Fibroblast of mammary gland (primary cell): Measurements from ENCODE around the gene LRRC14B.

ENCODE experiments used
- DNase-seq: peaks from one replicate; pipeline ENCODE4 v3.0.0-alpha.2; 2010; ENCODE audit warnings: low read depth
- H3K4me3 ChIP-seq: 2 replicates; pipeline ENCODE4 v1.5.1; 2011; ENCODE audit warnings: low read depth, mild to moderate bottlenecking, low read length, moderate library complexity; ENCODE audit not compliant: control insufficient read depth
- TF ChIP-seq, protein P1 (sequence below): conservative IDR thresholded peaks from 2 replicates; pipeline ENCODE4 v1.5.1; 2011; ENCODE audit warnings: low read depth, low read length, inconsistent platforms; ENCODE audit not compliant: control insufficient read depth, insufficient read depth

The LRRC14B gene

DNA sequence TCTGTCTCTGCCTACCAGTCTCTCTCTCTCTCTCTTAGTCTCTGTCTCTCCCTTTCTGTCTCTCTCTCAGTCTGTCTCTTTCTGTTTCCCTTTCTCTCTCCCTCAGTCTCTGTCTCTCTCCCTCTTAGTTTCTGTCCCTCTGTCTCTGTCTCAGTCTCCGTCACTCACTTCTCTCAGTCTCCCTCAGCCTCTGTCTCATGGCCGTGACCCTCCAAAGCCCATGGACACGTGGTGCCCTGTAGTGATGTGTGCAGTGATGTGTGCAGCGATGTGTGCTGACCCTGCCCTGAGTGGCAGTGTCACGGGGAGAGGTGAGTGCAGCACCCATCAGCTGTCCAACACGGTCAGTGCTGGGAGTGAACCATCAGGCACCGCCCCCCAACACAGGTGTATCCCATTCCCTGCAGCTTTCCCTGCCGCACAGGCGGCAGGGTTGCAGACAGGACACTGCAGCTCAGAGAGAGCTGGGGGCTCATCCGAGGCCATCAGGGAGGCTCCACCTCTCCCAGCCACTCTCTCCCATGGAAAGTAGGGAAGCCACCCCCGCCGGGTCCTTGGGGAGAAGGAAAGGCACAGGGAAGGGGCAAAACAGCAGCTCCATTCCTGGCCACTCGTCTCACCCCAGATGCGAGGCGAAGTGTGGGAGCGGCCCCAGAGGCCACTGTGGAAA lies 794 bp upstream of the LRRC14B start:
- DNase-seq: no peak
- H3K4me3 ChIP-seq: no peak overlapping the region
- TF ChIP-seq, protein P1, sequence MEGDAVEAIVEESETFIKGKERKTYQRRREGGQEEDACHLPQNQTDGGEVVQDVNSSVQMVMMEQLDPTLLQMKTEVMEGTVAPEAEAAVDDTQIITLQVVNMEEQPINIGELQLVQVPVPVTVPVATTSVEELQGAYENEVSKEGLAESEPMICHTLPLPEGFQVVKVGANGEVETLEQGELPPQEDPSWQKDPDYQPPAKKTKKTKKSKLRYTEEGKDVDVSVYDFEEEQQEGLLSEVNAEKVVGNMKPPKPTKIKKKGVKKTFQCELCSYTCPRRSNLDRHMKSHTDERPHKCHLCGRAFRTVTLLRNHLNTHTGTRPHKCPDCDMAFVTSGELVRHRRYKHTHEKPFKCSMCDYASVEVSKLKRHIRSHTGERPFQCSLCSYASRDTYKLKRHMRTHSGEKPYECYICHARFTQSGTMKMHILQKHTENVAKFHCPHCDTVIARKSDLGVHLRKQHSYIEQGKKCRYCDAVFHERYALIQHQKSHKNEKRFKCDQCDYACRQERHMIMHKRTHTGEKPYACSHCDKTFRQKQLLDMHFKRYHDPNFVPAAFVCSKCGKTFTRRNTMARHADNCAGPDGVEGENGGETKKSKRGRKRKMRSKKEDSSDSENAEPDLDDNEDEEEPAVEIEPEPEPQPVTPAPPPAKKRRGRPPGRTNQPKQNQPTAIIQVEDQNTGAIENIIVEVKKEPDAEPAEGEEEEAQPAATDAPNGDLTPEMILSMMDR: no peak

DNA sequence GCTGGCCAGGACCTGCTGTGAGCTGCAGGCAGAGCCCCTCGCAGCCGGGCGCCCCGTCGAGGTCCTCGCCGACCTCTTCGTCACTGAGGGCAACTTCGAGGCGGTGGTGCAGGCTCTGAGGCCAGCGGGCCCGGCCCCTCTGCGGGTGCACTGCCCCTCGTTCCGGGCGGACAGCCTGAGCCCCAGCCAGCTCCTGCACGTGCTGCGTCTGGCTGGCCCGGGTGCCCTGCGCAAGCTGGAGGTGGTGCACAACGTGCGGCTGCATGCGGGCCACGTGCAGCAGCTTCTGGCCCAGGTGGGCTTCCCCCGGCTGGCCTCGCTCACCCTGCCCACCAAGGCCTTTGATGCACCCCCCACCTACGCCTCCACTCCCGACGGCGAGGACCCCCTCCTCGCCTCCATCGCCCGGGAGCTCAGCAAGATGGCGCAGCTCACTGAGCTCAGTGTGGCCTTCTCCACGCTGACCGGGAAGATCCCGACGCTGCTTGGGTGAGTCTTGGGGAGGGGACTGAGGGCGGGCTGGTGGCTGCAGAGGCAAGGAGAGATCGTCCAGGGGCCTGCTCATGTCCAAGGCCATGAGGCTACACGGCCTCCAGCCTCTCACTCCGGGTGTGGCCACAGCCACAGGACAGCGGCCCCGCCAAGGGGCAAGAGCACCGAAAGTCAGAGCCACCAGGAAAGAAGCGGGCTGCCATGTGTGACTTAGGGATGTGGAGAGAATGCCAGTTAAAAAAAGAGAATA lies 825 bp downstream of the LRRC14B start:
- TF ChIP-seq, protein P1: no peak
- no peak for DNase-seq
- H3K4me3 ChIP-seq: no peak overlapping the region

DNA sequence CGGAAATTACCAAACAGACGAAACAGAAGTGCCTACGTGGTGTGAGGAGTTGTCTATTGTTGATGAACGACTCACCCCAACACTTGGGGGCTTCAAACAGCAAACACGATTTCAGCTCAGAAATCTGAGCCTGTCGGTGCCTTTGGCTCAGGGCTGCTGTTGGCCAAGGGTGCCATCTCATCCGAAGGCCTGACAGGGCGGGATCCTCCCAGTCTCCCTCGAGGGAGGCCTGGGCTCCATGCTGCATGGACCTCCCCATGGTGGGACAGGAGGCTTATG lies 1.3 kb downstream of the LRRC14B start:
- DNase-seq: no peak
- H3K4me3 ChIP-seq: no peak overlapping the region
- TF ChIP-seq, protein P1: no peak

DNA sequence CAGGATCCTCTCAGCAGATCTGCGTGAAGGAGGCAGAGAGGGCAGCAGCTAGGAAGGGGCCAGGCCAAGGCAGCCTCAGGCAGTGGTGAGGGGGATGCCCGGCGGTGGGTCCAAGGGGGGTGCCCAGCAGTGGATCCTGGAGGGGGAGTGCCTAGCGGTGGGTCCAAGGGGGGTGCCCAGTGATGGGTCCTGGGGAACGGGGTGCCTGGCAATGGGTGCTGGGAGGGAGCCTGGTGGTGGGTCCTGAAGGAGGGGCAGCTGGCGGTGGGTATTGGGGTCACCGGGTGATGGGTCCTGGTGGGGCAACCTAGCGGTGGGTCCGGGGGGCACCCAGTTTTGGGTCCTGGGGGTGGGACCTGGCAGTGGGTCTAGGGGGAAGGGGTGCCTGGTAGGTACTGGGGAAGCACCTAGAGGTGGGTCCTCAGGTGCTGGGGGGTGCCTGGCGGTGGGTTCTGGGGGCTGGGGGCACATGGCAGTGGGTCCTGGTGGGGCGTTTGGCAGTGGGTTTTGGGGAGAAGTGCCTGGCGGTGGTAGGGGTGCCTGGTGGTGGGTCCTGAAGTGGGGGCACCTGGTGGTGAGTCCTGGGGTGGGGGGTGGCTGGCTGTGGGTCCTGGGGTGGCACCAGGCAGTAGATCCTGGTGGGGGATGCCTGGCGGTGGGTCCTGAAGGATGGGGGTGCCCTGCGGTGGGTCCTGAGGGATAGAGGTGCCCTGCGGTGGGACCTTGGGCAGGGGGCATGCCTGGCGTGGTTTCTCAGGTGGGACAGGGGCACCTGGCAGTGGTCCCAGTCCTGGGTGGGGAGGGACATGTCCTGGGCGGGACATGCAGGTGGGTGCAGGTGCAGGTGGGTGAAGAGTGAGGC lies 1.9 kb downstream of the LRRC14B start:
- TF ChIP-seq, protein P1: no peak
- no peak overlapping the region for H3K4me3 ChIP-seq
- DNase-seq: no peak

DNA sequence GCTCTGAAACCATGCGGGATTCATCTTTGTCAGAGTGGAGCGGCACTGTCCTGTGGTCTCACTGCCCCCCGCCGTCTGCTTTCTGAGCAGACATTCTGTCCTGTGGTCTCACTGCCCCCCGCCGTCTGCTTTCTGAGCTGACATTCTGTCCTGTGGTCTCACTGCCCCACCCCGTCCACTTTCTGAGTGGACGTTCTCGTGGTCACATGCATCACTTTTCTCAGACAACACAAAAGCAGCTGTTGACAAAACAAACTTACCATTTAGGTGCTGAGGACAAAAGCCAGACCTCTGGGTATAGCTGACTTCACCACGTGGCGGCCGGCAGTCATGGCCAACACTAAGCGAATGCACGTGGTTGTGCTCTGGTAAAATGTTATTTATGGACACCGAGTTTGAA lies 2.8 kb downstream of the LRRC14B start:
- TF ChIP-seq, protein P1: no peak
- no peak overlapping the region for H3K4me3 ChIP-seq
- no peak for DNase-seq

DNA sequence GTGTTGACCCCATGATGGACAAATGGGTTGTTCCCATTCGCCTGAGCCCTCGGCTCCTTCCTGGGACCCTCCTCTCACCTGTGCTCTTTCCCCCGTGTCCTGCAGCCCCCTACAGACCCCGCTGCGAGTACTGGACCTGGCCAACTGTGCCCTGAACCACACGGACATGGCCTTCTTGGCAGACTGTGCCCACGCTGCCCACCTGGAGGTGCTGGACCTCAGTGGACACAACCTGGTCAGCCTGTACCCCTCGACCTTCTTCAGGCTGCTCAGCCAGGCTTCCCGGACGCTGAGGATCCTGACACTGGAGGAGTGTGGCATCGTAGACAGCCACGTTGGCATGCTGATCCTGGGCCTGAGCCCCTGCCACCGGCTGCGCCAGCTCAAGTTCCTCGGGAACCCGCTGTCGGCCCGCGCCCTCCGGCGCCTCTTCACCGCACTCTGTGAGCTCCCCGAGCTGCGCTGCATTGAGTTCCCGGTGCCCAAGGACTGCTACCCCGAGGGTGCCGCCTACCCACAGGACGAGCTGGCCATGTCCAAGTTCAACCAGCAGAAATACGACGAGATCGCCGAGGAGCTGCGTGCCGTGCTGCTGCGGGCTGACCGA lies 3.4 kb downstream of the LRRC14B start:
- no peak overlapping the region for H3K4me3 ChIP-seq
- no peak for DNase-seq
- TF ChIP-seq, protein P1: no peak
